HG03064 (cell line): ENCODE data around the gene HEXD.
"Not testable (repeated sequence)": the region's sequence is repeated elsewhere in the genome, so short reads cannot be mapped to it uniquely, and the experiment has no call there.

Experiments used
- ATAC-seq: cut with Tn5 transposase; IDR thresholded peaks from one replicate; pipeline ENCODE4 v1.9.1; 2021; ENCODE audit warnings: low read depth; ENCODE audit not compliant: unreplicated experiment

Gene HEXD

DNA sequence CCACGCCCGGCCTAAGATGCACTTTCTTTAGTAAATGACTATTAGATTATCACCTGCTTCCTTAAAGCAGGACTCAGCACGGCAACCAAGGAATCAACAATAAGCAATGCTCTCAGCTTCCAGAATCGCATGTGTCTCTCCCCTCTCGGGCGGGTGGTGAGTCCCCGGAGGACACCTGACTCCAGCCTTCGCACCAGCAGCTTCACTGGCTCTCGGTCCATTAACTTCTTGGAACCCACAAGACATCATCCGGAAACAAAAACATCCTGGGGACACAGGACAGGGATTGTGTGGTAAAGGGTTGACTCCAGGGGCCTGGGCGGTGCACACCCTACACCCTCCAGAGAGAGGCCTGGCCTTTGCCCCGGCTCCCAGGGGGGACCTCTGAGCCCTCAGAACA is 23.9 kb upstream of the HEXD start:
- ATAC-seq, result no peak

DNA sequence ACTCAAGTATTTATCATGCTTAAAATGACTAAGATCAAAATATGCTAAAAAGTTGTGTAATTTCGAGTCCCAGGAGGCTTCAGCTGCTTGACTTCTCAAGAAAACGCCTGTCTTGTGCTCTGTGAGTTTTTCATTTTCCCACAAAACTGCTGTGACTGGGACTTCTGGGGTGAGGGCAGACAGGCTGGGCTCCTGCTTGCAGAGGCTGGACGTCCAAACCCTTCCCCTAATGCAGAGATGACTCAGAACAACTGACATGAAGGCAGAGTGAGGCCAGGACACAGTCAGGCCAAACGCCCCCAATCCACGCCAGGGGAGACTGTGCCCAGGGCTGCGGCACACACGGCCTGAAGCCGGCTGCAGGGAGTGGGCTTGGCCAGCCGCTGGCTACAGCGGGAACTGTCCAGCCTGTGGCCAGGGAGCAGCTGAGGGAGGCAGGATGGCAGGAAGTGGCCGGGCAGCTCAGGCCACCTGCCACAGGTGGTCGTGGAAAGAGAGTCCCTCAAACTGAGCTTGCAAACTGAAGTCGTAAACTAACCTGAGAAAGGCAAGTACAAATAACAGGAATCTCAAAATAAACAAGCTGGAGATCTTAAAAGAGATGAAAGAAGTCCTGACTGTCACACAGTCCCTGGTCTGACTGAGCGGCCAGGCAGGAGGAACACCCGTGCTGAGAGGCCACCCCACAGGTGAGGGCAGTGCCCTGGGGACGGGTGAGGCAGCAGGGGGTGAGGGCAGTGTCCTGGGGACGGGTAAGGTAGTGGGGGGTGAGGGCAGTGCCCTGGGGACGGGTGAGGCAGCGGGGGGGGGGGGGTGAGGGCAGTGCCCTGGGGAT is 21.3 kb upstream of the HEXD start:
- no peak for ATAC-seq

DNA sequence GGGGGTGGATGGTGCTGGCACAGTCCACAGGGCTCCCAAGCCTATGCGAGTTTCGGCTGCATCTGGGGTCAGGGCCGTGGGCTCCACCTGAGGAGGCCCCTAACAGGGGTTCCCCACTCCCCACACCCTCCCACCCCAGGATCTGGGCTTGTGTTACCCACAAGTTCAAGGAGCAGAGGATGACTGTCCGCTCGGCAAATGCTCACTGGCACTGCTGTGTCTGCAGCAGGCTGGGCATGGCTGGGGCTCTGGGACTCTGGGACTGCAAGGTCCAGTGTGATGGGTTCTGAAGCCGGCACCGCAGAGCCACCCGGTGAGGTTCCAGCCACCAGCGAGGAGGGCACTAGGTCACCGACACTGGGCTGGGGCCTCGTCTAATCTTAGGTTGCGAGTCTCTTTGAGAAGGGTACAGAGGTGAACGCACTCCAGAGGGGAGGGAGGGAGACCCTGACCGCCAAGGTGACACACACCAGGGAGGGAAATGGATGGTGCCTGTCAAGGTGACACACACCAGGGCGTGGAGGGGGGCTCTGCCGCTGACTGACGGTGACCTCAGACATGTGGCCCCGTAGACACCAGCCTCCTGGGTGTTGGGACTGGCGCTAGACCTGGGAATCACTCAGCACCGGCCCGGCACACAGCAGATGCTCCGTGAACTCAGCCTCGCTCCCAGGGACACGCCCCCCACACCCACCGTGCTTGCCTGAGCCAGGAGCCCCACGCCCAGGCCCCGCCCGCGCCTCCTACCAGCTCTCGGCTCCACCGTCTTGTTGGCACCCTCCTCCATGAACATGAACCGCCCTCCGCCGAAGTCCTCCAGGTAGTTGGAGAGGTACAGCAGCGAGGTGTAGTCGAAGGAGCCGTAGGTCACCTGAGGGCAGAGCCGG is 20.5 kb upstream of the HEXD start:
- no peak for ATAC-seq

DNA sequence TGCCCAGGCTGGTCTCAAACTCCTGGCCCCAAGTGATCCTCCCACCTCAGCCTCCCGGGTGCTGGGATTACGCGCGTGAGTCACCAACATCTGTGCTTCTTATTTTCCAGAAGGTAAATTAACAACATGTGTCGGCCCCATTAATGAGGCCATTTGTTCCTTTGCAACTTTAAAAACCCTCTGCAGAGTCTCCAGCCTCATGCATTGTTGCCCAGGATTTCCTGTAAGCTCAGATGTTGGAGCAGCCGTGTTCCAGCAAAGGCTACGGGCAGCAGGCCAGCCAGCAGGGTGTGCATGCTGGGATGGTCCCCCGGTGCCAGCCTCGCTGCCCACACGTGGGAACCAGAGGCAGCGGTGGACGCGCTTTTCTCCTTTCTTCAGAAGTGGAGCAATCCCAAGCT is 19.1 kb upstream of the HEXD start:
- no peak for ATAC-seq

GRCh38 chr17:82399601-82400101 is 18.5 kb upstream of the HEXD start:
- no peak for ATAC-seq

DNA sequence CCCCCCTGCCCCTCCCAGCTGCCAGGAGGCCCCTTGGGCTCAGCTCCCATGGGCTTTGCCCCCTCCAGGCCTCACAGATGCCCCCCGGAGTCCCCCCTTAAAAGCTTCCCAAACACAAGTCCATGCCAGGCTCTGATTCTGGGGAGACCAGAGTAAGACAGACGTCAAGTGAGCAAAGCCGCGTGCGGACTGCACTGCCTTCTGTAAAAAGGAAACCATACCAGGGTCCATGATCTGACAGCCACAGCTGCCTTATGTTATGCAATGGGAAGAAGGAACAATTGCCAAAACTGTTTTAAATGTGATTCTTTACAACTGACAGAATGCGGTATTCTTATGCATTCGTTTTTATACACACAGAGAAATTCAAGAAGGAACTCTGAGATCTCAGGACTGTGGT is 17.9 kb upstream of the HEXD start:
- no peak for ATAC-seq

DNA sequence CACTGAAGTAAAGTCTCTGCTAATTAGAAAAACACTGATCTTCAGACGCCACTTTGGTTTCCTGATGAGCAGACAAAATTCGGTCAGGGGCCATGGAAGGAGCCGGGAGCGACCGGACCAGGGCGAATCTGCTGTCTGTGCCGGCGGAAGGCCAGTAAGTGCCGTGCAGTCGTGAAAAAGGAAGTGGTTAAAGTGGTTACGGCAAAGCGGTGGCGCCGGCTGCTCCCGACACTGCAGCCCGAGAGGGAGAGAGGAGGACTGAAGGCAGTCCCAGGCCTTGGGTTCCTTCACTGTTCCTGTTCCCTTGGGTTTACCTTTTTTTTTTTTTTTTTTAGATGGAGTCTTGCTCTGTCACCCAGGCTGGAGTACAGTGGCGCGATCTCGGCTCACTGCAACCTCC is 17.3 kb upstream of the HEXD start:
- no peak for ATAC-seq

GRCh38 chr17:82402865-82403264 is 15.3 kb upstream of the HEXD start:
- ATAC-seq, result peak; percentile 54

- no peak for ATAC-seq
Measured at GRCh38 chr17:82403662-82404660, 14.2 kb upstream of the HEXD start.

- ATAC-seq, result no peak
Measured at GRCh38 chr17:82405051-82405450, 13.1 kb upstream of the HEXD start.

DNA sequence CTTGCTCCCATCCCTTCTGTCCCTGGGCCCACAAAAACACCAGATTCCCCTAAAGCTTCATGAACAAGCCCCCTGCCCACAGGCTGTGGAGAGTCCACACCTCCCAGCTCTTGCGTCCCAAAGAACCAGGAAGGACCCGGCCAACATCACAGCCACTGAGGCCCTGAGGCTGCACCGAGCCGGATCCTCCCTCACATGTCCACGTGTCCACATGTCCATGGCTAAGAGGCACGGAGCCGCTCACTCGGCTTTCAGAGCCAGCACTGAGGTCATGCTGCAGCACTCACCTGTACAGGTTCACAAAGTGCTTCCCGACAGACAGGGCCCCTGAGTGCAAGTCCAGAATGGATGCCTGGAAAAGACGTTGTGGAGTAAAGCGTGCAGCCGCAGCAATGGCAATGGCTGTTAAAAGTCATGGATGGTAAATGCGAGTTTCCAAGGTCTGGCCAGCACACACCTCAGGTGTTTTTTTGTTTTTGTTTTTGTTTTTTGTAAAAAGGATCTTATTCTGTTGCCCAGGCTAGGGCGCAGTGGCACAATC is 11.9 kb upstream of the HEXD start:
- no peak for ATAC-seq

DNA sequence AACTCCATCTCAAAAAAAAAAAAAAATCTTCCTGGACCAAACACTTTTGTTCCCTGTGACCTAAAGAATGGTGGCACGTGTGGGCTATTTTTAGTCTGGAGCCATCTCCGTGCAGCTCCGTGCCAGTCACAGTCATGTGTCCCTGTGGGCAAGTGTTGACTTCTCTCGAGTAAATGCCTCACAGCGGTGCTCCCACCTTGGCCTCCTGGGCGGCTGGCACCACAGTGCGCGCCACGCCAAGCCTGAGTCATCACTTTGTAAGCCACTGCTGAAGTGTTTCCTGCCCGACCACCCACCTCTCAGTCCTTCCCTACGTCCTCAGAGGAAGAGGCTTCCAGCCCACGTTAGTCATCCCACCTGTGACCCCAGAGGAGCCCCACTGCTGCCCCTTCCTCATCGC is 10.9 kb upstream of the HEXD start:
- no peak for ATAC-seq

GRCh38 chr17:82408288-82408937 is 9.7 kb upstream of the HEXD start:
- ATAC-seq, result no peak

- ATAC-seq, result no peak
Measured at GRCh38 chr17:82408938-82409318, 9.2 kb upstream of the HEXD start.

- no peak for ATAC-seq
Measured at GRCh38 chr17:82410014-82410716, 8.0 kb upstream of the HEXD start.

GRCh38 chr17:82411396-82412053 is 6.6 kb upstream of the HEXD start:
- ATAC-seq, result no peak

- ATAC-seq, result not testable (repeated sequence)
Measured at GRCh38 chr17:82412081-82412480, 6.1 kb upstream of the HEXD start.
